ENCODE results near the gene UCN.
"Not testable (repeated sequence)": the region's sequence is repeated elsewhere in the genome, so short reads cannot be mapped to it uniquely, and the experiment has no call there.

UCN gene

DNA sequence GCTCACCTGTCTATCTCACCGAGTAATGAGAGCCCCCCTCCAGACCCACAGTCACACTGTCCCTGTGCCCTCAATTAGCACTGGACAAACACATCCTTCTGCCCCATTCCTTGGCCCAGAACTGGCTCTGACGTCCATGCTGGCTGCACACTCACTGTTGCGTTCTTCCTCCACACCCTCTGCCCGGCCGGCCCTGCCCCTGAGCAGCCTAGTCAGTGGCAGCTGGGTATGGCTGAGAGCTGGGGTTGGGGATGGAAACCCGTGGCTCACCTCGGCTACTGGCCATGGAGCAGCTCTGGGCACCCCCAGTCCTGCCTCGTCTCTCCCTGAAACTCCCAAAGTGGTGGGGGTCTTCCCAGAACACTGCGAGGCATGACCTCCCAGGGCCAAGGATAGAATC, 6.5 kb upstream of the UCN start:
- no peak for DNase-seq

GRCh38 chr2:27313882-27314645, 5.8 kb upstream of the UCN start:
- peak; percentile 31 for DNase-seq

DNA sequence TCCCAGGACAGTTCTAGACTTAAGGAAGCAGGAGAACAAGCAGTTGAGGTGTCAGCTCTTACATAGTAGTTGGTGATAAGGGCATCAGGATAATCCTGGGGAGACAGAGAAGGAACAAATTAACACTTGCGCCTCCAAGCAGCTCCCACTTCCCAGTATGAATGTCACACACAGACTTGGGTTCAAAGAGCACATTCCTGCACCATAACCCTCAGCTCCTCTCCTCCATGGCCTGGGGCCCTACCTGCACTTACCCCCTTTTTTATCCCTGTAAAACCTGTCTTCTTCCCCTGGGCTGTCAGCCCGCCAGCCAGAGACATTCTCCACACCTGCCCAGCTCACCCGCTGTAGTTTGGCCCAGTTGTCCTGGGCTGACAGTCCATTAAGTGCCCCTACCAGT, 3.9 kb upstream of the UCN start:
- DNase-seq, result no peak

GRCh38 chr2:27309651-27310050, 1.4 kb upstream of the UCN start:
- DNase-seq, result no peak

DNA sequence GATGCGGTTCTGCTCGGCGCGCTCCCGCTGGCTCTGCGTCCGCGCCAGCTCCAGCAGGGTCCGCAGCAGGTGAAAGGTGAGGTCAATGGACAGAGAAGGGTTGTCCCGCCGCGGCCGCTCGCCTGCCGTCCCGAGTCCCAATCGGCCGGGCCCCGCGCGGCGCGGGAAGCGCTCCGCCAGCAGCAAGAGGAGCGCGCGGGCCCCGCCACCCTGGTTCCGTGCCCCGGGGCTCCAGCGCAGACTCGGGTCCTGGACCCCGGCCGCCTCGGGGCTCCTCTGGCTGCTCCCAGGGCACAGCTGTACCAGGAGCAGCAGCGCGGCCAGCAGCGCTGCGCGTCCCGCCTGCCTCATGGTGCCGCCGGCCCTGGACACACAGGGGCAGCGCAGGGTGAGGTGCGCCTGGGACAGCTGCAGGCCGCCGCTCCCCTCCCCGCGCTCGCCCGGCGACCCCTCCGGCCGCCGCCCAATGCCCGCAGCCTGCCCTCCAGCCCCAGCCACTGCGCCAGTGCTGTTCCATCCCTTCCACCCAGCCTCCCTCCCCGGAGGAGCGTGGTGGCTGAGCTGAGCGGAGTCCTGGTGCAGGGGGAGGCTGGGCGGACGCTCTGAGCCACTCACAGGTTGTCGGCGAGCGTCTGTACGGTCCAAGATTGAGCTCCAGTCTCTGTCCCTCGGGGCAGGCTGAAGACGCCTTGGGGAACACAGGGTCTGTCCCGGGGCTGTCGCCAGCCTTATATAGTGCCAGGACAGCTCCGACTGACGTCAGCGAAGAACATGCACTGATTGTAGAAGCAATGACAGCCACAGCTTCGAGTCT, 493 bp downstream of the UCN start:
- no peak for DNase-seq

DNA sequence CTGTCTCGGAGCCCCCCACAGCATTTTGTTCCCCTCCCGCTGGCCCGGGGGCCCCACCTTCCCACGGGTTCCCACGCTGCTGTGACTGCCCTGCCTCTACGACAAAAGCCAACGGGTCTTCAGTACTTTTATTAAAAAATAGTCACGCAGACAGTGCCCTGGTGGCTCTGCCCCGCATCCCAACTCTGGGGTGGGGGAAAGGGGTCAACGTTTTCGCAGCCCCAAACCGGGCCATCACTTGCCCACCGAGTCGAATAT, 1.0 kb downstream of the UCN start:
- no peak for DNase-seq

- DNase-seq, result peak; percentile 48
These were observed 1.5 kb downstream of the UCN start for GRCh38 chr2:27306573-27307286.

- no peak for DNase-seq
These were observed 2.1 kb downstream of the UCN start for GRCh38 chr2:27306136-27306535.

DNA sequence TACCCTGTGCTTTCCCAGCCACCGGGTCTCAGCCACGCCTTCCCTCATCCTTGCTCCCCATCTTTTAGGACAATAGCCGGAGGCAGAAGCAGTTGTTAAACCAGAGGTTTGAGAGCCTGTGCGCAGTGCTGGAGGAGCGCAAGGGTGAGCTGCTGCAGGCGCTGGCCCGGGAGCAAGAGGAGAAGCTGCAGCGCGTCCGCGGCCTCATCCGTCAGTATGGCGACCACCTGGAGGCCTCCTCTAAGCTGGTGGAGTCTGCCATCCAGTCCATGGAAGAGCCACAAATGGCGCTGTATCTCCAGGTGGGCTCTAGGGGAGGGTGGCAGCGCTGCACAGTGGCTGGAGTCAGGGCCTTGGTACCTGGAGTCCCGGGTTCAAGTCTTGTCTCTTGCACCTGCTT, 2.7 kb downstream of the UCN start:
- DNase-seq, result no peak

GRCh38 chr2:27304488-27305240, 3.6 kb downstream of the UCN start:
- DNase-seq, result no peak

- peak; percentile 92 for DNase-seq
These were observed 4.9 kb downstream of the UCN start for GRCh38 chr2:27303093-27304025.

DNA sequence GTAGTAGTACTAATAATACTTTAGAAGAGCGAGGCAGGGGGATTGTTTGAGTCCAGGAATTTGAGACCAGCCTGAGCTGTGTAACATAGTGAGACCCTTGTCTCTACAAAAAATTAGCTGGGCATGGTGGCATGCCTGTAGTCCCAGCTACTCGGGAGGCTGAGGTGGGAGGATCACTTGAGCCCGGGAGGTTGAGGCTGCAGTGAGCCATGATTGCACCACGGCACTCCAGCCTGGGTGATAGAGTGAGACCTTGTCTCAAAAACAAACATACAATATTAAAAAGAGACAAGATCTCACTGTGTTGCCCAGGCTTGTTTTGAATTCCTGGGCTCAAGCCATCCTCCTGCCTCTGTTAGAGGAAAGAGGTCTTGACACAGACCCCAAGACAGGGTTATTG, 7.6 kb downstream of the UCN start:
- not testable (repeated sequence) for DNase-seq

GRCh38 chr2:27298391-27299080, 9.7 kb downstream of the UCN start:
- DNase-seq, result no peak

DNA sequence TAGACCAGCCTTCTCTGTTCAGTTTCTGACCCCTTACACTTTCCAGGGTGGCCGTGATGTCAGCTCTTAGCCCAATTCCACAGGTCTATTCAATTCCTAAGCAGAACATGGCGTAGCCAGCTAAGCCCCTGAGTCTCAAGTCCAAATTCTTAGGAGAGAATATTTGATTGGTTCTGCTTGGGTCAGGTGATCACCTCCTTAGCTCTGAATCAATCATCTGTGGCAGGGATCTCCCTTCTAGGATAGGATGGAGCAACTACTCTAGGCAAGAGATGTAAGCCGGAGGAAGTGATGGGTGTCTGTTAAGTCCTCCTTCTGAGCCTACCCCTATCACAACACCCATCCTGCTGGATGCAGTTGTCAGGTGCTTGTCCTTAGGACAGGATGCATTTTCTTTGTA, 11.1 kb downstream of the UCN start:
- no peak for DNase-seq

DNA sequence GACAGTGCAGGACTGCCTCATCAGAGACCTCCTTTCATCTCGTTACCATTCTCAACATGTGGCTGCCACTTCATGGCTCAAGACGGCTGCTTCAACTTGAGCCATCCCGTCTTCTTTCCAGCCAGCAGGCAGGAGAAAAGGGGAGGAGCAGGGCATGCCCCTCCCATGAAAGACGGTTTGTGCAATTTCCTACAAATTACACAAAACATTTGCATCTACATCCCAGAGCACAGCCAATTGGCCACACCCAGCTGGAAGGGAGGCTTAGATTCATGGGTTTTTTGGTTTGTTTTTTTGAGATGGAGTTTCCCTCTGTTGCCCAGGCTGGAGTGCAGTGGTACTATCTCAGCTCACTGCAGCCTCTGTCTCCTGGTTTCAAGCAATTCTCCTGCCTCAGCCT, 11.8 kb downstream of the UCN start:
- no peak for DNase-seq

DNA sequence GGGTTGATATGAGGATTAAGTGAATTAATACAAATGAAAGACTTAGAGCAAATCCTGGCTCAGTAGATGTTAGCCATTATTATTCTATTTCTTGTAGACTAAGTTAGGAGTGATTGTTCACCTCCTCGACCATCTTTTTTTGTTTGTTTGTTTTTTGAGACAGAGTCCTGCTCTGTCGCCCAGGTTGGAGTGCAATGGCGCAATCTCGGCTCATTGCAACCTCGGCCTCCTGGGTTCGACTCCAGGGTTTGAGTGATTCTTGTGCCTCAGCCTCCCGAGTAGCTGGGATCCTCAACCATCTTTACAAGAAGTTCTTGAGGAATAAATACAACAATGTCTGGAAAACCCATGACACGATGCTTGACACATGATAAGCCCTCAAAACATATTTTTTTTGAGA, 13.3 kb downstream of the UCN start:
- no peak for DNase-seq

- peak; percentile 28 for DNase-seq
These were observed 16.4 kb downstream of the UCN start for GRCh38 chr2:27291865-27292264.

DNA sequence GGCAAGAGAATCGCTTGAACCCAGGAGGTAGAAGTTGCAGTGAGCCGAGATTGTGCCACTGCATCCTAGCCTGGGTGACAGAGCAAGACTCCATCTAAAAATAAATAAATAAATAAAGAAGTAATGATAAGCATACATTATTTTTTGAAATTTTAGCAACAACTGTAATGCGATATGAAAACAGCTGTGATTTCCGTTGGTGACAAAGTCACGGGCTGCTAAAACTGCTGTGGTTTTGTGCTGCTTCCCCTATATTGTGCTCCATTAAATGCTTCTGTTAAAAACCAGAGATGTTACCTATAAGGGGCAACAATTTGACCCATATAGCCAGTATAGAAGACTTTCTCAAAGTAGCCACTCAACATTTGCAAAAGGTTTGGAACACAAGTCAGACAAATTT, 17.7 kb downstream of the UCN start:
- peak; percentile 22 for DNase-seq

- DNase-seq, result no peak
These were observed 19.6 kb downstream of the UCN start for GRCh38 chr2:27288610-27289009.

GRCh38 chr2:27285481-27285880, 22.8 kb downstream of the UCN start:
- no peak for DNase-seq

DNA sequence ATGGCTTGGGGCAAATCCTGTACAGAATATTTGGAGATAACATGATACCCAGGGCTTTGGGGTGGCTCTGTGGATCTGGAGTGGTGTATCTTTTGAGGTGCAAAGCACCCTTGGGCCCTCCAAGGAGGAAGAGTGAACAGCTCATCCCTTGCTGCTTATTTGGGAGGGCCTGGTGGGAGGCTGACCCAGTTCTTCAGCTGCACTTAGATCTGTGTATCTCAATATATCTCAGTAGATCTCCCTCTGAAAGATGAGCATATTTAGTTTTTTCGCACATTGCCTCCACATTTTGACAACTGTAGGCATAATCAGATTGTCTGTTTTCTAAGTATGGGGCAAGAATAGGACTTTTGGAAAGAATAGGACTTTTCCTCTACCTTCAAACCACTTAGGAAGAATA, 23.2 kb downstream of the UCN start:
- no peak for DNase-seq

- DNase-seq, result no peak
These were observed 25.4 kb downstream of the UCN start for GRCh38 chr2:27282892-27283291.
